HG03521 (cell line): ENCODE data around the gene CELA2B.

Source experiments
- ATAC-seq: cut with Tn5 transposase; IDR thresholded peaks from one replicate; pipeline ENCODE4 v1.9.1; 2021; ENCODE audit warnings: mild to moderate bottlenecking, moderate library complexity; ENCODE audit not compliant: unreplicated experiment

The CELA2B gene

DNA sequence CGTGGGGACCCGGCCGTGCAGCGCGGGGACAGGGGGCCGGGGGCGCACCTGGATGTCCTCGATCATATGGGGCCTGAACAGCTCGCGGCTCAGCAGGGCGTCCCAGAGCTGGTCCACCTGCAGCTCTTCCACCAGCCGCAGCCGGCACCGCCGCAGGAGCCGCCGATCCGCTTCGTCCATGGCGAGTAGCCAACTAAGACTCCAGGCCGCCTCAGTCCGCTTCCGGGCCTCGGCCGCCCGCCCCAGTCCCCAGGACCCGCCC lies 48.0 kb downstream of the CELA2B start, which contains the start of gene CASP9:
CASP9 (minus strand) TSS at position 195 of the 262 bp plus-strand sequence; CDS start at position 180, 15 bp downstream.
- no peak for ATAC-seq

- peak; percentile 45 for ATAC-seq
Measured at GRCh38 chr1:15524283-15525049, 48.6 kb downstream of the CELA2B start.

- peak; percentile 1 for ATAC-seq
Measured at GRCh38 chr1:15525050-15526020, 49.4 kb downstream of the CELA2B start.

- no peak for ATAC-seq
Measured at GRCh38 chr1:15526021-15526489, 50.2 kb downstream of the CELA2B start.

DNA sequence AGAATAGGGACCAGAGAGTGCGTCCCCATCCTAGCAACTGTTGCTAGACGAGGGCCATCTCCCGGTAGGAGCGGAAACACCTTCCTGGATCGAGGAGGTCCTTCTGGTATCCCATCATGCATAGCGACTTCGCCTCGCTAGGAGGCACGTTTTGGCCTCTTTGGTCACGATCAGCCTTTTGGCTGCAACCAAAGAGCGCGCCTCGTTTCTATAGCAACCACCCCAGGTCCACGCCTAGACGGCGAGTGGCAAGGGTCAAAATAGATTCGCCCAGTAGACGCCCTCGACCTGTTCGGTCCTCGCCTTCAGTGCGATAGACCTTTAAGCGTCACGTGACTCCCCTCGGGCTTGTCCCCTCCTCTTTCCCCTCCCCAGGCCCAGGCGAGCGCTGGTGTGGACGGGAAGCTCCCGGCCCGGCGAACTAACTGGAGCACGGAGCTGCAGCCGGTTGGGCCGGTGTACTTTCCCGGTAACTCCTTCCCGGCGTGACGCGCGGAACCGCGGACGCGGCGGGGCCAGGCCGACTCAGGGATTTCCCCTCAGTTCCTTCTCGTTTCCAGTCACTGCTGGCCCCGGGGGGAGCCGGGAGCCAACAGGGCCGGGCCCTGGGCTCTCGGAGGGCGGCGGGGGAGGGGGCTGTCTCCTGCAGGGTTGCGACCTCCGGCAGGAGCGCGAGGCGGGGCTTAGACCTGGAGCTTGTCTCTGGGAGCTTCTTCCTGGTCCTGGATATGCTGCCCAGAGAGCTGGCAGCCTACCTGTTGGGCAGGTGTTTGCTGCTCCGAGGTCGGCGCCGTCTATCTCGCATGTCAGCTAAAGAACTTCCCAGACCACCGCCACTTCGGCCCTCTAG lies 50.8 kb downstream of the CELA2B start, which contains the start of gene DNAJC16:
DNAJC16 (plus strand) TSS at position 359 of the 850 bp plus-strand sequence. CDS start 2,258 bp downstream, outside the sequence.
- ATAC-seq, result peak; percentile 52

GRCh38 chr1:15531003-15531402 lies 55.1 kb downstream of the CELA2B start:
- ATAC-seq, result no peak

DNA sequence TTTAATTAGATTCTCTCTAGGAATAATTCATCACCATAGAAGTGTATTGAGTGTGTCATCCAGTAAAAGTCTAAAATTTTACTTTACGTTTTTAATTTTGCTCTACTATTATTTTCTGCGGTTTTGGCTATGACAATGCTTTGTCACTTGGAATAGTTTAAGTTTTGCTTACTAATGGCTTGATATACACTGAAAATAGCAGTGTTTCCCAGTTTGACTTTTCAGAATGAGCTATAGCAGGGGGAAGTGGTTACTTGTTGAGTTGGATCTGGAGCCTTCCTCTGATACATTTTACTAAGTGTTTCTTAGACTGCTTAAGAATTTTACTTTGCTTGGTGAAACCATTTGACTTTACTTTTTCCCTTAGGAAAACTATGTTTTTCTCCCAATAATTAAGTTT lies 55.8 kb downstream of the CELA2B start:
- no peak for ATAC-seq

- no peak for ATAC-seq
Measured at GRCh38 chr1:15538771-15539170, 62.9 kb downstream of the CELA2B start.

GRCh38 chr1:15540186-15540585 lies 64.3 kb downstream of the CELA2B start:
- no peak for ATAC-seq
